Tibial nerve (tissue), 4 donors: ENCODE results near the gene DOCK2.

Experiments
- CTCF ChIP-seq, 5 experiments: fragments of 200-600 bp in 3 of 5; fragments of 450-650 bp in 2 of 5; sonication (generic) in 3 of 5; IDR thresholded peaks; one replicate each; pipeline ENCODE4 v1.5.1; 2016 to 2019; ENCODE audit warnings: antibody characterized with exemption in 5 of 5, mild to moderate bottlenecking in 3 of 5, moderate library complexity in 2 of 5
- EP300 ChIP-seq, 2 donors: sonication (generic); formaldehyde crosslinking; IDR thresholded peaks; one replicate each; pipeline ENCODE4 v1.6.1; 2017; ENCODE audit warnings: antibody characterized with exemption in 2 of 2, mild to moderate bottlenecking in 1 of 2
- POLR2A ChIP-seq, 2 donors: fragments of 450-650 bp; IDR thresholded peaks; one replicate each; pipeline ENCODE4 v1.6.1; 2017; ENCODE audit warnings: antibody characterized with exemption in 2 of 2, mild to moderate bottlenecking in 2 of 2, moderate library complexity in 2 of 2

- no peak for TF ChIP-seq EP300 (IDR thresholded peaks at IDR 0.05)
- TF ChIP-seq CTCF (IDR thresholded peaks at IDR 0.05): no peak
- no peak for TF ChIP-seq POLR2A (IDR thresholded peaks at IDR 0.05)
Measured at GRCh38 chr5:169910393-169910792, 273.3 kb downstream of the DOCK2 start.
